ENCODE results near the gene NR2C2.

- TF ChIP-seq CTCF (IDR thresholded peaks at IDR 0.05; ENCODE audit: borderline replicate concordance, extremely low read depth, low read length, poor library complexity, severe bottlenecking) (no peak), EZH2 (IDR thresholded peaks at IDR 0.05; ENCODE audit: borderline replicate concordance, low read depth, low read length, severe bottlenecking) (no peak)
These were observed 131.7 kb downstream of the NR2C2 start for GRCh38 chr3:15079091-15079490.
